ENCODE results near the gene GTF2A1.

GTF2A1 gene

DNA sequence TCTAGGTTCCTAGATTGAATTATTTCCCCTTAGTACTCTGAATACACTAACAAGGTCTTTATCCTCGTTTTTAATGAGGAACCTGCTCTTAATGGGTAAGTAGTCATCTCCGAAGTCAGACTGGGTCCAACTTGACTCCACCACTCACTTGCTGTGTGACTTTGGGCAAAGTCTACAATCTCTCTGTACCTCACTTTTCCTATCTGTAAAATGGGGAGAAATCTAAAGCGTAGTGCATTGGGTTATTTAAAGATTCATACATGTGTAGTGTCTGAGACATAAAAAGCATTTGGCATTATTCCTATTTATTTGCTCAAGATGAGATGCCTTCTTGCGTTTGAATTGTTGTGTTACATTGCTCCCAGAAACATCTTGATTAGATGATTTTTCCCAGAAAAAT is 51.5 kb downstream of the GTF2A1 start:
- H3K4me3 ChIP-seq (ENCODE audit: low read depth, low read length): peak overlapping the region; percentile 62
- in situ Hi-C loops (cut with HindIII; ENCODE audit: low sequenced_read_pairs): no loop called here
- DNase-seq (ENCODE audit: low read depth): no peak
- TF ChIP-seq, protein P1, sequence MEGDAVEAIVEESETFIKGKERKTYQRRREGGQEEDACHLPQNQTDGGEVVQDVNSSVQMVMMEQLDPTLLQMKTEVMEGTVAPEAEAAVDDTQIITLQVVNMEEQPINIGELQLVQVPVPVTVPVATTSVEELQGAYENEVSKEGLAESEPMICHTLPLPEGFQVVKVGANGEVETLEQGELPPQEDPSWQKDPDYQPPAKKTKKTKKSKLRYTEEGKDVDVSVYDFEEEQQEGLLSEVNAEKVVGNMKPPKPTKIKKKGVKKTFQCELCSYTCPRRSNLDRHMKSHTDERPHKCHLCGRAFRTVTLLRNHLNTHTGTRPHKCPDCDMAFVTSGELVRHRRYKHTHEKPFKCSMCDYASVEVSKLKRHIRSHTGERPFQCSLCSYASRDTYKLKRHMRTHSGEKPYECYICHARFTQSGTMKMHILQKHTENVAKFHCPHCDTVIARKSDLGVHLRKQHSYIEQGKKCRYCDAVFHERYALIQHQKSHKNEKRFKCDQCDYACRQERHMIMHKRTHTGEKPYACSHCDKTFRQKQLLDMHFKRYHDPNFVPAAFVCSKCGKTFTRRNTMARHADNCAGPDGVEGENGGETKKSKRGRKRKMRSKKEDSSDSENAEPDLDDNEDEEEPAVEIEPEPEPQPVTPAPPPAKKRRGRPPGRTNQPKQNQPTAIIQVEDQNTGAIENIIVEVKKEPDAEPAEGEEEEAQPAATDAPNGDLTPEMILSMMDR (IDR thresholded peaks at IDR 0.05; ENCODE audit: low read depth, low read length, missing control alignments): no peak

GRCh38 chr14:81166121-81166520 is 54.6 kb downstream of the GTF2A1 start:
- in situ Hi-C loops (cut with HindIII; ENCODE audit: low sequenced_read_pairs): no loop called here
- DNase-seq (ENCODE audit: low read depth): no peak
- H3K4me3 ChIP-seq (ENCODE audit: low read depth, low read length): no peak overlapping the region
- TF ChIP-seq, protein P1 (IDR thresholded peaks at IDR 0.05; ENCODE audit: low read depth, low read length, missing control alignments): no peak

GRCh38 chr14:81165188-81165587 is 55.6 kb downstream of the GTF2A1 start:
- in situ Hi-C loops (cut with HindIII; ENCODE audit: low sequenced_read_pairs): no loop called here
- TF ChIP-seq, protein P1 (IDR thresholded peaks at IDR 0.05; ENCODE audit: low read depth, low read length, missing control alignments): no peak
- no peak overlapping the region for H3K4me3 ChIP-seq (ENCODE audit: low read depth, low read length)
- DNase-seq (ENCODE audit: low read depth): no peak

DNA sequence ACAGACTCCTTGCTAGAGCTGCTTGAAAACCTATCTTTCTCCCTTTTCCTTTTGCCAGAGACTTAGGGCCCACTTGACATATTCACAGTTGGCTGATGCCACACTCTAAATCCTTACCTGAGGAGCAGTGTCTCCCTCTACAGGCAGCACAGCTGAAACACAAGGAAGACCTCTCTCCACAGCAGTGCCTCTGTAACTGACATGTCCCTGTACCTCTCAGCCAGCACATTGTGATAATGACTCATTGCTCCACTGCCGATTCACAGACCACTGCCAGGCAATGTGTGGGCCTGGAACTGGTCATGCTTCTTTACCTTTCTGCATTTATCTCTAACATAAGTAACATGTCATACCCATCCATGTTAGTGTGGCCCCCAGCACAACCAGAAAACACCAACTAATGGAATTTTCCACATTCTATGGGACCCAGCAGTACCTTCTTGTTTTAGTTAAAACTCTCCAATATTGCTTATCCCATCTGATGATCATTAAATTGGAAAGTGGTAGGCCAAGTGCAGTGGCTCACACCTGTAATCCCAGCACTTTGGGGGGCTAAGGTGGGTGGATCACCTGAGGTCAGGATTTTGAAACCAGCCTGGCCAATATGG is 56.5 kb downstream of the GTF2A1 start:
- in situ Hi-C loops (cut with HindIII; ENCODE audit: low sequenced_read_pairs): no loop called here
- peak; percentile 45 for DNase-seq (ENCODE audit: low read depth)
- no peak overlapping the region for H3K4me3 ChIP-seq (ENCODE audit: low read depth, low read length)
- TF ChIP-seq, protein P1 (IDR thresholded peaks at IDR 0.05; ENCODE audit: low read depth, low read length, missing control alignments): peak; percentile 66

GRCh38 chr14:81162941-81163340 is 57.8 kb downstream of the GTF2A1 start:
- in situ Hi-C loops (cut with HindIII; ENCODE audit: low sequenced_read_pairs): no loop called here
- H3K4me3 ChIP-seq (ENCODE audit: low read depth, low read length): no peak overlapping the region
- TF ChIP-seq, protein P1 (IDR thresholded peaks at IDR 0.05; ENCODE audit: low read depth, low read length, missing control alignments): no peak
- no peak for DNase-seq (ENCODE audit: low read depth)

DNA sequence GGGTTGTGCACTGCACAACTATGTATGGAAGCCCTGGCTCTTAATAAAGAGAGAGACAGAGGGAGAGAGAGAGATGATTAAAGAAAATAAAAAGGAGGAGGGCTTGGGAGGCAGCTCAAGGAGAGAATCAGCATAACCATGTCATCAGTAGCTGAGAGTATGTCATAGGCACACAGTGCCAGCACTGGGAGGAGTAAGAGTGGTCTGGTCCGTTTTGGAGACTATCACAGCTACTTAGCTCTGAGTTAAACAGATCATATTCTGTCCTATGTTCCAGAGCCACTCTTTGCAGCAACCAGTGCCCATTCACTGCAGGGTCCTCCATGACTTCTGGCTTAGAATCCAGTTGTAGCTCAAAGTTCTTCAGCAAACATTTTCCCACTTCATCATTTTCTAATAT is 59.0 kb downstream of the GTF2A1 start:
- DNase-seq (ENCODE audit: low read depth): no peak
- H3K4me3 ChIP-seq (ENCODE audit: low read depth, low read length): no peak overlapping the region
- in situ Hi-C loops (cut with HindIII; ENCODE audit: low sequenced_read_pairs): no loop called here
- TF ChIP-seq, protein P1 (IDR thresholded peaks at IDR 0.05; ENCODE audit: low read depth, low read length, missing control alignments): no peak
